NOMO-1 (cell line): Measurements from ENCODE around the gene SRD5A1.

Experiments
- DNase-seq, 2 experiments: peaks; one replicate each; lab custom pipeline; 2025; ENCODE audit not compliant: unreplicated experiment in 2 of 2; lab: John Stamatoyannopoulos, UW

Gene SRD5A1

GRCh38 chr5:6603643-6604042, 29.6 kb upstream of the SRD5A1 start:
- DNase-seq = no peak

GRCh38 chr5:6604341-6604740, 28.9 kb upstream of the SRD5A1 start:
- no peak for DNase-seq

GRCh38 chr5:6604946-6605345, 28.3 kb upstream of the SRD5A1 start:
- no peak for DNase-seq

GRCh38 chr5:6606884-6607558, 26.2 kb upstream of the SRD5A1 start:
- DNase-seq = peak; percentile 60 to 69

- DNase-seq = no peak
Measured at GRCh38 chr5:6607559-6607936, 25.7 kb upstream of the SRD5A1 start.

- DNase-seq = no peak
Measured at GRCh38 chr5:6608016-6608415, 25.2 kb upstream of the SRD5A1 start.

GRCh38 chr5:6611334-6612256, 21.6 kb upstream of the SRD5A1 start:
- DNase-seq = no peak

GRCh38 chr5:6615034-6615815, 18.0 kb upstream of the SRD5A1 start:
- no peak for DNase-seq

GRCh38 chr5:6616632-6617031, 16.6 kb upstream of the SRD5A1 start:
- no peak for DNase-seq

GRCh38 chr5:6623228-6623627, 10.0 kb upstream of the SRD5A1 start:
- no peak for DNase-seq

GRCh38 chr5:6623941-6624340, 9.3 kb upstream of the SRD5A1 start:
- DNase-seq = no peak

GRCh38 chr5:6626508-6626907, 6.7 kb upstream of the SRD5A1 start:
- no peak for DNase-seq

GRCh38 chr5:6631441-6631840, 1.8 kb upstream of the SRD5A1 start:
- DNase-seq = peak in 1 of 2 experiments; percentile 36

GRCh38 chr5:6632324-6632887, 834 bp upstream of the SRD5A1 start:
- DNase-seq = peak; percentile 63 to 75

- DNase-seq = peak; percentile 79 to 87
Measured at GRCh38 chr5:6633469-6634245, 417 bp downstream of the SRD5A1 start.

GRCh38 chr5:6634306-6634705, 1.1 kb downstream of the SRD5A1 start:
- DNase-seq = peak; percentile 71 to 82

- no peak for DNase-seq
Measured at GRCh38 chr5:6634788-6635430, 1.7 kb downstream of the SRD5A1 start.

GRCh38 chr5:6636293-6636692, 3.1 kb downstream of the SRD5A1 start:
- no peak for DNase-seq

- no peak for DNase-seq
Measured at GRCh38 chr5:6637022-6637421, 3.8 kb downstream of the SRD5A1 start.

GRCh38 chr5:6637590-6637989, 4.3 kb downstream of the SRD5A1 start:
- no peak for DNase-seq
